22Rv1 (cell line): Measurements from ENCODE around the gene PDZRN4.

ENCODE experiments used
- H3K27ac ChIP-seq: fragments of 450-650 bp; 2 replicates; pipeline ENCODE4 v1.5.1; 2017
- CTCF ChIP-seq: fragments of 450-650 bp; IDR thresholded peaks from 2 replicates; pipeline ENCODE4 v1.5.1; 2017; ENCODE audit warnings: mild to moderate bottlenecking
- ZFX ChIP-seq: fragments of 450-650 bp; IDR thresholded peaks from 2 replicates; pipeline ENCODE4 v1.6.1; 2017; ENCODE audit warnings: antibody characterized with exemption, borderline replicate concordance

The PDZRN4 gene

GRCh38 chr12:41467591-41468325 is 279.6 kb downstream of the PDZRN4 start:
- no peak for TF ChIP-seq CTCF
- no peak for TF ChIP-seq ZFX
- no peak overlapping the region for H3K27ac ChIP-seq

GRCh38 chr12:41468341-41468740 is 280.2 kb downstream of the PDZRN4 start:
- no peak overlapping the region for H3K27ac ChIP-seq
- TF ChIP-seq CTCF (no peak), ZFX (no peak)

- no peak overlapping the region for H3K27ac ChIP-seq
- TF ChIP-seq ZFX, result no peak
- no peak for TF ChIP-seq CTCF
Measured at GRCh38 chr12:41468756-41469155, 280.6 kb downstream of the PDZRN4 start.

- TF ChIP-seq ZFX (no peak), CTCF (no peak)
- no peak overlapping the region for H3K27ac ChIP-seq
Measured at GRCh38 chr12:41473441-41473840, 285.3 kb downstream of the PDZRN4 start.

- no peak for TF ChIP-seq ZFX
- TF ChIP-seq CTCF, result no peak
- no peak overlapping the region for H3K27ac ChIP-seq
Measured at GRCh38 chr12:41474001-41474400, 285.9 kb downstream of the PDZRN4 start.

- no peak for TF ChIP-seq CTCF
- no peak for TF ChIP-seq ZFX
- H3K27ac ChIP-seq, result no peak overlapping the region
Measured at GRCh38 chr12:41476499-41477439, 288.6 kb downstream of the PDZRN4 start.

- no peak for TF ChIP-seq ZFX
- TF ChIP-seq CTCF, result no peak
- no peak overlapping the region for H3K27ac ChIP-seq
Measured at GRCh38 chr12:41479426-41479825, 291.3 kb downstream of the PDZRN4 start.
